GM12878 (cell line): ENCODE measurements around the gene ADGRV1.

ENCODE experiments used
- EZH2 ChIP-seq: IDR thresholded peaks from 2 replicates; pipeline ENCODE4 v1.6.1; 2012; ENCODE audit warnings: low read depth, mild to moderate bottlenecking, control low read depth, inconsistent platforms, low read length, borderline replicate concordance; ENCODE audit not compliant: control insufficient read depth
- HCFC1 ChIP-seq: fragments of 150-350 bp; IDR thresholded peaks from 2 replicates; pipeline ENCODE4 v1.6.1; 2014; ENCODE audit warnings: low read length
- MXI1 ChIP-seq: fragments of 150-350 bp; IDR thresholded peaks from 2 replicates; pipeline ENCODE4 v1.6.1; 2011; ENCODE audit warnings: low read depth, mild to moderate bottlenecking, inconsistent platforms, low read length, improper control_type of control experiment
- POLR2A ChIP-seq: IDR thresholded peaks from 2 replicates; pipeline ENCODE4 v1.6.1; 2011; ENCODE audit warnings: low read depth, mild to moderate bottlenecking, low read length
- POLR2AphosphoS5 ChIP-seq: IDR thresholded peaks from 2 replicates; pipeline ENCODE4 v1.6.1; 2011; ENCODE audit warnings: mild to moderate bottlenecking, low read length, inconsistent platforms
- RAD51 ChIP-seq: fragments of 450-650 bp; IDR thresholded peaks from 2 replicates; pipeline ENCODE4 v1.6.1; 2016; ENCODE audit warnings: moderate library complexity, mild to moderate bottlenecking, inconsistent platforms
- YBX1 ChIP-seq: fragments of 450-650 bp; IDR thresholded peaks from 2 replicates; pipeline ENCODE4 v1.6.1; 2016; ENCODE audit warnings: antibody characterized with exemption
- TF ChIP-seq, protein P1 (sequence below), 3 experiments: IDR thresholded peaks in 2 of 3; conservative IDR thresholded peaks in 1 of 3; 2 replicates each; pipeline ENCODE4 v1.5.1; 2011; ENCODE audit warnings: low read depth in 3 of 3, low read length in 3 of 3, mild to moderate bottlenecking in 3 of 3, control low read depth in 2 of 3, moderate library complexity in 2 of 3, inconsistent platforms in 1 of 3, mixed read lengths in 1 of 3; ENCODE audit not compliant: control insufficient read depth in 2 of 3, insufficient read depth in 1 of 3; ENCODE audit errors: extremely low read depth in 1 of 3
- TF ChIP-seq, protein P2 (sequence below): fragments of 450-650 bp; IDR thresholded peaks from 2 replicates; pipeline ENCODE4 v1.6.1; 2017; ENCODE audit warnings: mild to moderate bottlenecking

DNA sequence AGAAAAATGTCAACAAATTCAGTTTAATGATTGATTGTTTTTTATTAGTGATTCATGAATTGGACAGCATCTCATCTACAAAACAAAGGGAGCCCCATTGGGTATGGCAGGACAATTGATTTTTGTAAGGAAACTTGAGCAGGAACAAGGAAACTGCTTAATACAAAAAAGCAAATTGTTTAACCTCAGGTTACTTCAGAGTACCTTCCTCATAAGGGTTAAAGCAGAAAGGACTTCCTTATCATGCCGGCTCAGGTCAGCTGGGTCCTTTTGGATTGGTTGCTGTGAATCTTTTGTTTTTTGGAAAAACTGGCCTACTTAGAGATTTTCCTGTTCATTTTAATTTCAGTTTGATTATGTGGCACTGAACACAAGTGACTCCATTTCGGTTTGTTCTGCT lies 612.7 kb downstream of the ADGRV1 start:
- TF ChIP-seq, protein P1, sequence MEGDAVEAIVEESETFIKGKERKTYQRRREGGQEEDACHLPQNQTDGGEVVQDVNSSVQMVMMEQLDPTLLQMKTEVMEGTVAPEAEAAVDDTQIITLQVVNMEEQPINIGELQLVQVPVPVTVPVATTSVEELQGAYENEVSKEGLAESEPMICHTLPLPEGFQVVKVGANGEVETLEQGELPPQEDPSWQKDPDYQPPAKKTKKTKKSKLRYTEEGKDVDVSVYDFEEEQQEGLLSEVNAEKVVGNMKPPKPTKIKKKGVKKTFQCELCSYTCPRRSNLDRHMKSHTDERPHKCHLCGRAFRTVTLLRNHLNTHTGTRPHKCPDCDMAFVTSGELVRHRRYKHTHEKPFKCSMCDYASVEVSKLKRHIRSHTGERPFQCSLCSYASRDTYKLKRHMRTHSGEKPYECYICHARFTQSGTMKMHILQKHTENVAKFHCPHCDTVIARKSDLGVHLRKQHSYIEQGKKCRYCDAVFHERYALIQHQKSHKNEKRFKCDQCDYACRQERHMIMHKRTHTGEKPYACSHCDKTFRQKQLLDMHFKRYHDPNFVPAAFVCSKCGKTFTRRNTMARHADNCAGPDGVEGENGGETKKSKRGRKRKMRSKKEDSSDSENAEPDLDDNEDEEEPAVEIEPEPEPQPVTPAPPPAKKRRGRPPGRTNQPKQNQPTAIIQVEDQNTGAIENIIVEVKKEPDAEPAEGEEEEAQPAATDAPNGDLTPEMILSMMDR (IDR thresholded peaks at IDR 0.05 in 2 of 3, conservative IDR thresholded peaks at IDR 0.05 in 1 of 3; ENCODE audit: control insufficient read depth in 2 of 3, extremely low read depth in 1 of 3, insufficient read depth in 1 of 3, low read depth in 3 of 3, low read length in 3 of 3), result no peak
- TF ChIP-seq POLR2AphosphoS5, result no peak
- TF ChIP-seq RAD51, result no peak
- no peak for TF ChIP-seq EZH2
- TF ChIP-seq POLR2A, result no peak
- no peak for TF ChIP-seq HCFC1
- TF ChIP-seq MXI1, result no peak
- no peak for TF ChIP-seq YBX1
- TF ChIP-seq, protein P2, sequence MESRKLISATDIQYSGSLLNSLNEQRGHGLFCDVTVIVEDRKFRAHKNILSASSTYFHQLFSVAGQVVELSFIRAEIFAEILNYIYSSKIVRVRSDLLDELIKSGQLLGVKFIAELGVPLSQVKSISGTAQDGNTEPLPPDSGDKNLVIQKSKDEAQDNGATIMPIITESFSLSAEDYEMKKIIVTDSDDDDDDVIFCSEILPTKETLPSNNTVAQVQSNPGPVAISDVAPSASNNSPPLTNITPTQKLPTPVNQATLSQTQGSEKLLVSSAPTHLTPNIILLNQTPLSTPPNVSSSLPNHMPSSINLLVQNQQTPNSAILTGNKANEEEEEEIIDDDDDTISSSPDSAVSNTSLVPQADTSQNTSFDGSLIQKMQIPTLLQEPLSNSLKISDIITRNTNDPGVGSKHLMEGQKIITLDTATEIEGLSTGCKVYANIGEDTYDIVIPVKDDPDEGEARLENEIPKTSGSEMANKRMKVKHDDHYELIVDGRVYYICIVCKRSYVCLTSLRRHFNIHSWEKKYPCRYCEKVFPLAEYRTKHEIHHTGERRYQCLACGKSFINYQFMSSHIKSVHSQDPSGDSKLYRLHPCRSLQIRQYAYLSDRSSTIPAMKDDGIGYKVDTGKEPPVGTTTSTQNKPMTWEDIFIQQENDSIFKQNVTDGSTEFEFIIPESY, result no peak
